SKM-1 treated with dmso at 0.1 percent for 144 hours (cell line): ENCODE measurements around the gene TMEM39A.

Source experiments
- DNase-seq: peaks from one replicate; lab custom pipeline; 2025; ENCODE audit not compliant: unreplicated experiment; lab: John Stamatoyannopoulos, UW

TMEM39A gene

GRCh38 chr3:119456469-119456868 lies 6.9 kb downstream of the TMEM39A start:
- no peak for DNase-seq

GRCh38 chr3:119453822-119454221 lies 9.6 kb downstream of the TMEM39A start:
- DNase-seq, result no peak

GRCh38 chr3:119444590-119444989 lies 18.8 kb downstream of the TMEM39A start:
- DNase-seq, result no peak

- no peak for DNase-seq
Measured at GRCh38 chr3:119443179-119443578, 20.2 kb downstream of the TMEM39A start.

- no peak for DNase-seq
Measured at GRCh38 chr3:119437691-119438258, 25.6 kb downstream of the TMEM39A start.

- no peak for DNase-seq
Measured at GRCh38 chr3:119436977-119437376, 26.4 kb downstream of the TMEM39A start.

GRCh38 chr3:119434703-119435102 lies 28.7 kb downstream of the TMEM39A start:
- DNase-seq, result no peak

GRCh38 chr3:119433613-119434325 lies 29.6 kb downstream of the TMEM39A start:
- DNase-seq, result no peak

GRCh38 chr3:119428538-119428937 lies 34.9 kb downstream of the TMEM39A start:
- DNase-seq, result no peak

GRCh38 chr3:119427669-119428068 lies 35.7 kb downstream of the TMEM39A start:
- no peak for DNase-seq

- no peak for DNase-seq
Measured at GRCh38 chr3:119420196-119420595, 43.2 kb downstream of the TMEM39A start.

- DNase-seq, result no peak
Measured at GRCh38 chr3:119418641-119419040, 44.8 kb downstream of the TMEM39A start.

GRCh38 chr3:119417771-119418512 lies 45.5 kb downstream of the TMEM39A start:
- DNase-seq, result no peak

GRCh38 chr3:119416873-119417272 lies 46.5 kb downstream of the TMEM39A start:
- no peak for DNase-seq

GRCh38 chr3:119413603-119414280 lies 49.7 kb downstream of the TMEM39A start:
- no peak for DNase-seq

GRCh38 chr3:119409844-119410243 lies 53.6 kb downstream of the TMEM39A start:
- no peak for DNase-seq

GRCh38 chr3:119408243-119408950 lies 55.0 kb downstream of the TMEM39A start:
- no peak for DNase-seq

- DNase-seq, result no peak
Measured at GRCh38 chr3:119405315-119405714, 58.1 kb downstream of the TMEM39A start.

- no peak for DNase-seq
Measured at GRCh38 chr3:119403201-119403600, 60.2 kb downstream of the TMEM39A start.

- DNase-seq, result no peak
Measured at GRCh38 chr3:119402791-119403190, 60.6 kb downstream of the TMEM39A start.
